WTC11 (cell line): ENCODE results near the gene STON2.

Experiments used
- FOXK1 ChIP-seq: sonication (generic); formaldehyde crosslinking; IDR thresholded peaks from 2 replicates; pipeline ENCODE4 v1.8.0; 2022; ENCODE audit warnings: mild to moderate bottlenecking, moderate library complexity, missing genetic modification reagents
- ZNF416 ChIP-seq: fragments of 250-450 bp; sonication (Bioruptor Pico); IDR thresholded peaks from 2 replicates; pipeline ENCODE4 v1.9.0; 2021; ENCODE audit warnings: mild to moderate bottlenecking, inconsistent platforms
- TF ChIP-seq, protein P1 (sequence below): fragments of 200-600 bp; IDR thresholded peaks from 2 replicates; pipeline ENCODE4 v1.8.0; 2022; ENCODE audit warnings: antibody characterized with exemption
- TF ChIP-seq, protein P2 (sequence below): sonication (generic); formaldehyde crosslinking; IDR thresholded peaks from 2 replicates; pipeline ENCODE4 v1.8.1; 2023; ENCODE audit warnings: mild to moderate bottlenecking, moderate library complexity, missing genetic modification reagents

- TF ChIP-seq, protein P1, sequence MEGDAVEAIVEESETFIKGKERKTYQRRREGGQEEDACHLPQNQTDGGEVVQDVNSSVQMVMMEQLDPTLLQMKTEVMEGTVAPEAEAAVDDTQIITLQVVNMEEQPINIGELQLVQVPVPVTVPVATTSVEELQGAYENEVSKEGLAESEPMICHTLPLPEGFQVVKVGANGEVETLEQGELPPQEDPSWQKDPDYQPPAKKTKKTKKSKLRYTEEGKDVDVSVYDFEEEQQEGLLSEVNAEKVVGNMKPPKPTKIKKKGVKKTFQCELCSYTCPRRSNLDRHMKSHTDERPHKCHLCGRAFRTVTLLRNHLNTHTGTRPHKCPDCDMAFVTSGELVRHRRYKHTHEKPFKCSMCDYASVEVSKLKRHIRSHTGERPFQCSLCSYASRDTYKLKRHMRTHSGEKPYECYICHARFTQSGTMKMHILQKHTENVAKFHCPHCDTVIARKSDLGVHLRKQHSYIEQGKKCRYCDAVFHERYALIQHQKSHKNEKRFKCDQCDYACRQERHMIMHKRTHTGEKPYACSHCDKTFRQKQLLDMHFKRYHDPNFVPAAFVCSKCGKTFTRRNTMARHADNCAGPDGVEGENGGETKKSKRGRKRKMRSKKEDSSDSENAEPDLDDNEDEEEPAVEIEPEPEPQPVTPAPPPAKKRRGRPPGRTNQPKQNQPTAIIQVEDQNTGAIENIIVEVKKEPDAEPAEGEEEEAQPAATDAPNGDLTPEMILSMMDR: no peak
- TF ChIP-seq ZNF416 (CRISPR knock-in tag): no peak
- TF ChIP-seq, protein P2, sequence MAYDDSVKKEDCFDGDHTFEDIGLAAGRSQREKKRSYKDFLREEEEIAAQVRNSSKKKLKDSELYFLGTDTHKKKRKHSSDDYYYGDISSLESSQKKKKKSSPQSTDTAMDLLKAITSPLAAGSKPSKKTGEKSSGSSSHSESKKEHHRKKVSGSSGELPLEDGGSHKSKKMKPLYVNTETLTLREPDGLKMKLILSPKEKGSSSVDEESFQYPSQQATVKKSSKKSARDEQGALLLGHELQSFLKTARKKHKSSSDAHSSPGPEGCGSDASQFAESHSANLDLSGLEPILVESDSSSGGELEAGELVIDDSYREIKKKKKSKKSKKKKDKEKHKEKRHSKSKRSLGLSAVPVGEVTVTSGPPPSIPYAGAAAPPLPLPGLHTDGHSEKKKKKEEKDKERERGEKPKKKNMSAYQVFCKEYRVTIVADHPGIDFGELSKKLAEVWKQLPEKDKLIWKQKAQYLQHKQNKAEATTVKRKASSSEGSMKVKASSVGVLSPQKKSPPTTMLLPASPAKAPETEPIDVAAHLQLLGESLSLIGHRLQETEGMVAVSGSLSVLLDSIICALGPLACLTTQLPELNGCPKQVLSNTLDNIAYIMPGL (CRISPR knock-in tag): no peak
- no peak for TF ChIP-seq FOXK1 (CRISPR knock-in tag)
Measured at GRCh38 chr14:81224222-81224621, 175.9 kb downstream of the STON2 start.
